GM08714 (cell line): ENCODE measurements around the gene ZFAND2A.
"Not testable (repeated sequence)": the region's sequence is repeated elsewhere in the genome, so short reads cannot be mapped to it uniquely, and the experiment has no call there.

Source experiments
- H3K4me3 ChIP-seq: fragments of 200-500 bp; sonication (Bioruptor generic); 2 replicates; pipeline ENCODE4 v1.5.1; 2014; ENCODE audit warnings: mild to moderate bottlenecking, low read length, inconsistent platforms
- ZNF274 ChIP-seq: IDR thresholded peaks from 2 replicates; pipeline ENCODE4 v1.6.1; 2012; ENCODE audit warnings: mild to moderate bottlenecking, low read depth, low read length

ZFAND2A gene

GRCh38 chr7:1130021-1130990 lies 29.7 kb downstream of the ZFAND2A start:
- no peak overlapping the region for H3K4me3 ChIP-seq
- no peak for TF ChIP-seq ZNF274

- no peak for TF ChIP-seq ZNF274
- no peak overlapping the region for H3K4me3 ChIP-seq
Measured at GRCh38 chr7:1129431-1129830, 30.6 kb downstream of the ZFAND2A start.

GRCh38 chr7:1127001-1127400 lies 33.0 kb downstream of the ZFAND2A start:
- H3K4me3 ChIP-seq, result no peak overlapping the region
- no peak for TF ChIP-seq ZNF274

- no peak overlapping the region for H3K4me3 ChIP-seq
- TF ChIP-seq ZNF274, result no peak
Measured at GRCh38 chr7:1125603-1125969, 34.4 kb downstream of the ZFAND2A start.

GRCh38 chr7:1124816-1125602 lies 35.0 kb downstream of the ZFAND2A start:
- TF ChIP-seq ZNF274, result no peak
- H3K4me3 ChIP-seq, result no peak overlapping the region

GRCh38 chr7:1124164-1124563 lies 35.8 kb downstream of the ZFAND2A start:
- H3K4me3 ChIP-seq, result no peak overlapping the region
- no peak for TF ChIP-seq ZNF274

GRCh38 chr7:1123715-1124114 lies 36.3 kb downstream of the ZFAND2A start:
- no peak for TF ChIP-seq ZNF274
- H3K4me3 ChIP-seq, result no peak overlapping the region

- H3K4me3 ChIP-seq, result no peak overlapping the region
- no peak for TF ChIP-seq ZNF274
Measured at GRCh38 chr7:1122832-1123501, 37.0 kb downstream of the ZFAND2A start.

- H3K4me3 ChIP-seq, result no peak overlapping the region
Measured at GRCh38 chr7:1121886-1122831, 37.8 kb downstream of the ZFAND2A start.

GRCh38 chr7:1121476-1121875 lies 38.5 kb downstream of the ZFAND2A start:
- H3K4me3 ChIP-seq, result no peak overlapping the region
- TF ChIP-seq ZNF274, result no peak

More at GRCh38 chr7:1121886-1122831, 37.8 kb downstream of the ZFAND2A start:
- TF ChIP-seq ZNF274, result no peak

GRCh38 chr7:1120791-1121190 lies 39.2 kb downstream of the ZFAND2A start:
- no peak for TF ChIP-seq ZNF274
- no peak overlapping the region for H3K4me3 ChIP-seq

GRCh38 chr7:1119201-1119600 lies 40.8 kb downstream of the ZFAND2A start:
- H3K4me3 ChIP-seq, result no peak overlapping the region
- TF ChIP-seq ZNF274, result no peak

- no peak for TF ChIP-seq ZNF274
- no peak overlapping the region for H3K4me3 ChIP-seq
Measured at GRCh38 chr7:1117321-1117928, 42.6 kb downstream of the ZFAND2A start.

- H3K4me3 ChIP-seq, result not testable (repeated sequence)
Measured at GRCh38 chr7:1116383-1117008, 43.5 kb downstream of the ZFAND2A start.

GRCh38 chr7:1115171-1116045 lies 44.6 kb downstream of the ZFAND2A start:
- H3K4me3 ChIP-seq, result not testable (repeated sequence)
